NCI-H1092 (cell line): ENCODE results near the gene PRTN3.
"Not testable (repeated sequence)": the region's sequence is repeated elsewhere in the genome, so short reads cannot be mapped to it uniquely, and the experiment has no call there.

Source experiments
- DNase-seq: peaks from one replicate; lab custom pipeline; 2025; lab: John Stamatoyannopoulos, UW

The PRTN3 gene

DNA sequence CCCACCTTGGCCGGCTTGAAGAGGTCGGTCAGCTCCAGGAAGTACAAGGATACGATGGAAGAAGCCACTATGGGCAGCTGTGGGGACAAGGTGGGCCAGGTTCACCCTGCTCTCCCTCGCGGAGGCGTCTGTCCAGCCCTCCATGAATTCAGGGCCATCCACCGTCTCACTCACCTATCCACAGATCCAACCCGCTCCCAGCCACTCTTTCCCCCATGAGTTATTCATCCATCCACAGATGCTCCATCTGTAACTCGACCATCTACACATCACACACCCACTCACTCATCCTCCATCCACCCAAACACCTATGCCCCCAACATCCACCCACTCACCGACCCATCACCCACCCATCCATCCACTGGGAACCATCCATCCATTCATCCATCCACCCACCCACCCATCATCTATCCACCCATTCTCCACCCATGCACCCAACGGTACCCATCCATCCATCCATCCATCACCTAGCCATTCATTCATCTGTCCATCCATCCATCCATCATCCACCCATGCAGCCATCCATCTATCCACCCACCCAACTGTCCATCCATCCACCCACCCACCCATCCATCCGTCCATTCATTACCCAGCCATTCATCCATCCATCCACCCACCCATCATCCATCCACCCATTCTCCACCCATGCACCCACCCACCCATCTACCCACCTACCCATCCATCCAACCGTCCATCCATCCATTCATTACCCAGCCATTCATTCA, 24.9 kb upstream of the PRTN3 start:
- DNase-seq, result no peak

DNA sequence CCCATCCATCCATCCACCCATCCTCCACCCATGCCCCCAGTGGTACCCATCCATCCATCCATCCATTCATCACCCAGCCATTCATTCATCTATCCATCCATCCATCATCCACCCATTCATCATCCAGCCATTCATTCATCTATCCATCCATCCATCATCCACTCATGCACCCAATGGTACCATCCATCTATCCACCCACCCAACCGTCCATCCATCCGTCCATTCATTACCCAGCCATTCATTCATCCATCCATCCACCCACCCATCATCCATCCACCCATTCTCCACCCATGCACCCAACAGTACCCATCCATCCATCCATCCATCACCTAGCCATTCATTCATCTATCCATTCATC, 24.3 kb upstream of the PRTN3 start:
- no peak for DNase-seq

DNA sequence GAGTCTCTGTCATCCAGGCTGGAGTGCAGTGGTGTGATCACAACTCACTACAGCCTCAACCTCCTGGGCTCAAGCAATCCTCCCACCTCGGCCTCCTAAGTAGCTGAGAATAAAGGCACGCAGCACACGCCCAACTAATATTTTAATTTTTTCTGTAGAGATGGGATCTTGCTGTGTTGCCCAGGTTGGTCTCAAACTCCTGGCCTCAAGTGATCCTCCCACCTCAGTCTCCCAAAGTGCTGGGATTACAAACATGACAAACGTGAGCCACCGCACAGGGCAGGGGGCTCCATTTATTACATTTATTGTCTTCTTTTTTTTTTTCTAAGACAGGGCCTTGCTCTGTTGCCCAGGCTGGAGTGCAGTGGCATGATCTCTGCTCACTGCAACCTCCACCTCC, 20.6 kb upstream of the PRTN3 start:
- not testable (repeated sequence) for DNase-seq

DNA sequence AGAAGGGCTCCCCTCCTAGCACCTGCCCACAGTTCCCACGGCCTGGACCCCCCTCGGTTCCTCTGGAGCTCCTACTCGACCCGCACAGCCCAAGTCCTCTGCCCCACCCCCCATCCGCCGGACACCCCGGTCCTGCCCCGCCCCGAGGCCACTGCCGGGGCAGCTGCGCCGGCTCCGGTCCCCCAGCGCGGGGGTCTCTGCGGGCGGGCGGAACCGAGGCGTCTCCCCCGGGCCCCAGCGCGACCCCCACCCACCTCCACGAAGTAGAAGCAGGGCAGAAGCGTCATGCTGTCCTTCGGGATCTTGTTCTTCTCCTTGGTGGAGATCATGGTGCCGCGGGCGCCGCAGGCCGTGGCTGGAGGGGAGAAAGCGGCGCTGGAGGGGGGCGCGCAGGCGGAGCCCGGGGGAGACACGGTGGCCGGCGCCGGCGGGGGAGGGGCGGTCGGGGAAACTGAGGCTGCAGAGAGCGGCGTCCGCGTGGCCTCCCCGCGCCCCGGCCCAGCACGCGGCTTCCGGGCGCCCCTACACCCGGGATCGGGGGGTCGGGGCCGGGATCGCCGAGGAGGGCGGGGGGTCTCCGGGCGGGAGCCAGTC, 19.5 kb upstream of the PRTN3 start:
- no peak for DNase-seq

GRCh38 chr19:821825-822503, 18.8 kb upstream of the PRTN3 start, which contains the start of gene PLPPR3:
PLPPR3 (minus strand) TSS chr19:821955; CDS start chr19:821559, 396 bp downstream.
- DNase-seq, result peak; percentile 18

DNA sequence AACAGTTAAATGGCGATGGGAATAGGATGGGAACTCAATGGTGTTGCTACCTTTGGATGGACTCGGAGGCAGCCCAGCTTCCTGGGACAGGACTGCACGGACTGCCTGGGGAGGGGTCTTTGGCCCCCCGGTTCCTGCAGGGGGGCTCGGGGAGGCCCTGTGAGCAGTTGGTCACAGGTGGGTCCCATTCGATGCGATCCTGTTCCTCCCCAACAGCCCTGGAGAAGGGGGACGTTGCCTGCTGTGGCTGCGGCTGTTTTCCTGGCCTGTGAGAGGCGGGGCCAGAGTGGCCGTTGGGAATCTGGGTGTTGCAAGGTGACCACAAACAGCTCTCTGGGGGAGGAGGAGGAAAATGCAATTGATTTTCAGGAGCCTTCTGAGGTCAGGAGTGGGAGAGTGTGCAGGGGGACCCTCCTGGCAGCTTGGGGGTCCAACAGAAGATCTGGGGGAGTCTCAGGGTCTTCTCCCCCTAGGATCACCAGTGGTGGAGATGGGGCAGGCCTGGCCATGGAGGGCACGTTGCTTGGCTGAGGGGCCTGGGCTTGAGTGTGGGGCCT, 17.2 kb upstream of the PRTN3 start:
- DNase-seq, result no peak

DNA sequence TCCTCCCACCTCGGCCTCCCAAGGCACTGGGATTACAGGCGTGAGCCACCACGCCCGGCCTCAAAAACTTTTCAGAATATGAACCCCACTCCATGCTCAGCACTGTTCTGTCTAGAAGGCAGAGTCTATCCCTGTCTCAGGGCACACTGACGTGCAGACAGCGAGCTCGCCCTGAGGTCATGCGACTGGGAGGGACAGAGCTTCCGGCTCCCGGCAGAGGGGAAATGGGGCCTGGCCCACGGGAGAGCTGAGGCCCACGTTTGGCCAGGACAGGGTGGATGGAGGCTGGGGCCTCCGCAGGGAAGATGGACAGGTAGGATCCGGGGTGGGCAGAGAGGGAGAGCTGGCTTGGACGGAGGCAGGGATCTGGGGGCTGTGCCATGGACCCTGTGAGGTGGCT, 15.9 kb upstream of the PRTN3 start:
- DNase-seq, result no peak

GRCh38 chr19:825897-826644, 14.7 kb upstream of the PRTN3 start:
- DNase-seq, result no peak

GRCh38 chr19:827314-827709, 13.5 kb upstream of the PRTN3 start:
- DNase-seq, result no peak

DNA sequence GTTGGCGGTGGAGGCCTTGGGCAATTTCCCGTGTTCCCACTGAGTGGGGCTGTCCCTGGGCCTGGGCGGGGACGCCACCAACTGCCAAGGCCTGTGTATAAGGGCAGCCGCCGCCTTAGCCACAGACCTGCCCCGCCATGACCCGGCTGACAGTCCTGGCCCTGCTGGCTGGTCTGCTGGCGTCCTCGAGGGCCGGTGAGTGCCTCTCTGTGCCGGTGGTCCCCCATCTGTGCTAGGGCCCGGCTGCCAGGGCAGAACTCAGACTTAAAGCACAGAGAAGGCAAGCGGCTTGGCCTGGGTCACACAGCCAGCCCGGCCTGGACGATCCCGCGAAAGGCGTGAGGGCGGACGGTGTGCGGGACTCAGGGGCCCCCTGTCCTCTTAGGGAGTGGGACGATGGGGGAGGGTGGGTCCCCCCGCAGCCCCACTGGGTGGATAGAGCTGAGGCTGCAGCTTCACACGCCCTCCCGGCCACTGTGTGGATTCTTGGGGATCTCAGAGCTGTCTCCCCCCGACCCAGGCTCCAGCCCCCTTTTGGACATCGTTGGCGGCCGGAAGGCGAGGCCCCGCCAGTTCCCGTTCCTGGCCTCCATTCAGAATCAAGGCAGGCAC, 13.0 kb upstream of the PRTN3 start, which contains the start of gene AZU1:
AZU1 (plus strand) TSS at position 128 of the 612 bp plus-strand sequence; CDS start at position 138, 10 bp downstream.
- DNase-seq, result no peak

DNA sequence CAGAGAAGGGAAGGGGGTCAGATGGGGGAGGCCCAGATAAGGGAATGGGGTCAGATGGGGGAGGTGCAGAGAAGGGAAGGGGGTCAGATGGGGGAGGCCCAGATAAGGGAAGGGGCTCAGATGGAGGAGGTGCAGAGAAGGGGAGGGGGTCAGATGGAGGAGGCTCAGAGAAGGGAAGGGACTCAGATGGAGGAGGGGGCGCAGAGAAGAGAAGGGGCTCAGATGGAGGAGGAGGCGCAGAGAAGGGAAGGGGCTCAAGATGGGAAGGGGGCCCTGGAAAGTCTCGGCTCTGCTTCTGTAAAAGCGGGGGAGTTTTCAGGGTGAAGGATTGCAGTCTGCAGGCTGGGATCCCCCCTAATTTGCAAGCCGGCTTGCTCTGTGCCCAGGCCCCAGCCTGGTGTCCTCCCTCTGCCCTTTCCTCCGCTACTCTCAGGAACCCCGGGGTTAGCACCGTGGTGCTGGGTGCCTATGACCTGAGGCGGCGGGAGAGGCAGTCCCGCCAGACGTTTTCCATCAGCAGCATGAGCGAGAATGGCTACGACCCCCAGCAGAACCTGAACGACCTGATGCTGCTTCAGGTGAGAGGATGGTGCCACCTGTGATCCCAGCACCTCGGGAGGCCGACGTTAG, 11.6 kb upstream of the PRTN3 start:
- no peak for DNase-seq

GRCh38 chr19:831407-832369, 9.1 kb upstream of the PRTN3 start:
- DNase-seq, result no peak

- DNase-seq, result no peak
These were observed 6.6 kb upstream of the PRTN3 start for GRCh38 chr19:834216-834615.

GRCh38 chr19:835210-835810, 5.5 kb upstream of the PRTN3 start:
- DNase-seq, result no peak

- DNase-seq, result not testable (repeated sequence)
These were observed 2.0 kb downstream of the PRTN3 start for GRCh38 chr19:842802-843179.

DNA sequence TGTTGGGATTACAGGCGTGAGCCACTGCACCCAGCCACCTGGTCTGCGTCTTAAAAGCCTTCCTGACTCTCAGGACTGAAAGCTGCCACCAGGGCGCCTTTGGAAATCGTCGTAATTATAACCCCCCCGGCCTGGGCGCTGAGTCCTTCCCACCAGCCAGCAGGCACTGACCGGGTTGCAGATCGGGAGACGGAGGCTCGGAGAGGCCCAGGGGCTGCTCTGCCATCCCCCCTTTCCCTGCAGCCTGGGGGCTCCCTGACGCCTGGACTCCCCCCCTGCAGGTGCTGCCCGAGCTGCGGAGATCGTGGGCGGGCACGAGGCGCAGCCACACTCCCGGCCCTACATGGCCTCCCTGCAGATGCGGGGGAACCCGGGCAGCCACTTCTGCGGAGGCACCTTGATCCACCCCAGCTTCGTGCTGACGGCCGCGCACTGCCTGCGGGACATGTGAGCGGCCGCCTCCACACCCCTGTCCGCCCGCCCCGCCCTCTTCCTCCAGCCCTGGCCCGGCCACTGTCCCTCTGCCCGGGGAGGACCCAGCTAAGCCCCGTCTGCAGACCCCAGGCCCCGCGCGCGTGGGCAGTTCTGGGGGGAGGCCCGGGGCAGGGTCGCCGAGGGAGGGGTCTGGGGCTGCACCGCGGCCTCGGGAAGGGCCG, 2.5 kb downstream of the PRTN3 start:
- no peak for DNase-seq

- DNase-seq, result no peak
These were observed 3.2 kb downstream of the PRTN3 start for GRCh38 chr19:843836-844545.

DNA sequence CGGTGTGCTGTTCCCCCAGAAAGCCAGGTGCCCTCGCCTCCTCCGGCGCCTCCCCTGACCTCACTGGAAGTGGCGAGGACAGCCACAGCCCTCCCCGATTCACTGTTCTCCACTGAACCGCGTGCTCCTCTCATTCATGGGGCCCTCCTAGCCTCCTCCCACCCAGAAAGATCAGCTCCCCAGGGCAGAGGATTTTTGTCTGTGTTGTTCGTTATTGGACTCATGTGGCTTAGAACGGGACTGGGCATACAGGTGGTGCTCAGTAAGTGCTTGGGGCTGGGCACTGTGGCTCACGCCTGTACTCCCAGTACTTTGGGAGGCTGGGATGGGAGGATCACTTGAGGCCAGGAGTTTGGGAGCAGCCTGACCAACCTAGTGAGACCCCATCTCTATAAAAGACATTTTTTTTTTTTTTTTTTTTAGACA, 3.8 kb downstream of the PRTN3 start:
- DNase-seq, result no peak
